Measurements from ENCODE around the gene MUS81. TPM values are rescaled to one million over a fixed set of nuclear protein-coding genes. Genes with fewer than 3 reads are reported as not detected.

MUS81 gene
- total and polyA plus RNA-seq, 7 donors: 28.0 to 55.3 (median 32.8) TPM

DNA sequence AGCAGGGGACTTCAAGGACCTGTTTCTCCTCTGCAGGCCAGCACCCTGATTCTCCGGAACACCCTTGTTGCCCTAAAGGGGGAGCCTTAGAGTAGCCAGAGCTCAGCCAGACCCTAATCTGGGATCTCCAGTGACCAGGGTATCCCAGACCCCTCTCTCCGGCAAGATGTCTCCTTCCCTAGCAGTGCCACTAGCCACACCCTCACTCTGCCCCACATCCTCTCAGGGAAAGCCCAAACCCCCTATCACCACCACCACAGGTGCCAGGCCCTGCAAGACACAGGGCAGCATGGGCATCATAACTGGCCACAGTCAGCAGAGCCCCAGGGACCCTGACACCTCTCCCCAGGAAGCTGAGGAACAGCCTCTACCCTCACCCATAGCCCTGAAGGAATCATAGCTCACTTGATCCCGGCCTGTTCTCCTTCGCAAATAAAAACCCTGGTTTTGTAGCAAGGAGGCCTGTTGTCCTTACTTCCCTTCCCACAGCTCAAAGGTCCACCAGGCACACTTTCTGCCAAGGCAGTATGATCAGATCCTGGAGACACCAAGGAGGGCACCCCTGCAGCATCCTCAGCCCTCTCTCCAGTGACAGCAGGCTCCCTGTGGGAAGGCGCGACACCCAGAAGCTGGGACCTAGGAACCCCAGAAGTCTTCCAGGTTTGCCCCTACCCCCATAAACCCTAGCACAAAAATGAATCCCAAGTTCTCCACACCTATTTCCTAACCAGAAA is 6.8 kb upstream of the MUS81 start:
- Histone ChIP-seq H3K27me3 (ENCODE audit: insufficient read depth in 3 of 3, low read length in 2 of 3) (no peaks in the 10 kb centered on the region), H3K4me1 (peaks cover 7% of the 10 kb centered on the region), H3K4me3 (no peak overlapping the region), H3K9me3 (peaks cover 4% of the 10 kb centered on the region), H3K27ac (no peak overlapping the region), H3K36me3 (ENCODE audit: insufficient read depth in 1 of 2, low read depth in 1 of 2) (peaks cover 7 to 56% of the 10 kb centered on the region in 2 donors)
- intact Hi-C loops (cut with DNase I): no loop called here
- 85 to 90% (median 88%) methylated on average over 6 of the region's 6 CpGs for WGBS, 3 donors
- ATAC-seq (no peak), DNase-seq (no peak)
- TF ChIP-seq, protein P1, sequence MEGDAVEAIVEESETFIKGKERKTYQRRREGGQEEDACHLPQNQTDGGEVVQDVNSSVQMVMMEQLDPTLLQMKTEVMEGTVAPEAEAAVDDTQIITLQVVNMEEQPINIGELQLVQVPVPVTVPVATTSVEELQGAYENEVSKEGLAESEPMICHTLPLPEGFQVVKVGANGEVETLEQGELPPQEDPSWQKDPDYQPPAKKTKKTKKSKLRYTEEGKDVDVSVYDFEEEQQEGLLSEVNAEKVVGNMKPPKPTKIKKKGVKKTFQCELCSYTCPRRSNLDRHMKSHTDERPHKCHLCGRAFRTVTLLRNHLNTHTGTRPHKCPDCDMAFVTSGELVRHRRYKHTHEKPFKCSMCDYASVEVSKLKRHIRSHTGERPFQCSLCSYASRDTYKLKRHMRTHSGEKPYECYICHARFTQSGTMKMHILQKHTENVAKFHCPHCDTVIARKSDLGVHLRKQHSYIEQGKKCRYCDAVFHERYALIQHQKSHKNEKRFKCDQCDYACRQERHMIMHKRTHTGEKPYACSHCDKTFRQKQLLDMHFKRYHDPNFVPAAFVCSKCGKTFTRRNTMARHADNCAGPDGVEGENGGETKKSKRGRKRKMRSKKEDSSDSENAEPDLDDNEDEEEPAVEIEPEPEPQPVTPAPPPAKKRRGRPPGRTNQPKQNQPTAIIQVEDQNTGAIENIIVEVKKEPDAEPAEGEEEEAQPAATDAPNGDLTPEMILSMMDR (IDR thresholded peaks at IDR 0.05): no peak

DNA sequence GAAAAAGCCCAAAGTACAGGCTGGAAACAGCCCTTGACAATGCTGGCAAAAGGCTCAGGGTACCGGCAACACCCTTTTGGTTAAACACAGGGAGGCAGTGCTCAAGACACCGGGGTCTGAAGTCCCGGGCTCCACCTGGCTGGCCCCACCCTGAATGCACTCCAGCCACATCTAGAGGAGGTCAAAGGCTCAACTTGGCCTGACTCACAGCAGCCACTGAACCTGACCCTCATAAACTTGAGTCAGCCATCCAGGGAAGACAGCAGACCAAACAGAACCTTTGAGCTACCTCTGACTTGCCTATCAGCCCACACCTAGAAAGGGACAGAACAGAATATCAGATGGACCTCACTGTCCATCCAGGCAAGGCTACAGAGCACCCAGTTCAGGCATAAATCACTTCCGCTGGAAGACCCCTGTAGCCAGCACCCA is 6.1 kb upstream of the MUS81 start:
- Histone ChIP-seq H3K9me3 (peaks cover 4% of the 10 kb centered on the region), H3K4me1 (peaks cover 7% of the 10 kb centered on the region), H3K4me3 (no peak overlapping the region), H3K36me3 (ENCODE audit: insufficient read depth in 1 of 2, low read depth in 1 of 2) (peaks cover 7 to 56% of the 10 kb centered on the region in 2 donors), H3K27ac (no peak overlapping the region), H3K27me3 (ENCODE audit: insufficient read depth in 3 of 3, low read length in 2 of 3) (no peaks in the 10 kb centered on the region)
- DNase-seq: no peak
- WGBS, 3 donors: 82 to 89% (median 88%) methylated on average over 4 of the region's 4 CpGs
- intact Hi-C loops (cut with DNase I): no loop called here
- TF ChIP-seq, protein P1 (IDR thresholded peaks at IDR 0.05): no peak
- no peak for ATAC-seq

DNA sequence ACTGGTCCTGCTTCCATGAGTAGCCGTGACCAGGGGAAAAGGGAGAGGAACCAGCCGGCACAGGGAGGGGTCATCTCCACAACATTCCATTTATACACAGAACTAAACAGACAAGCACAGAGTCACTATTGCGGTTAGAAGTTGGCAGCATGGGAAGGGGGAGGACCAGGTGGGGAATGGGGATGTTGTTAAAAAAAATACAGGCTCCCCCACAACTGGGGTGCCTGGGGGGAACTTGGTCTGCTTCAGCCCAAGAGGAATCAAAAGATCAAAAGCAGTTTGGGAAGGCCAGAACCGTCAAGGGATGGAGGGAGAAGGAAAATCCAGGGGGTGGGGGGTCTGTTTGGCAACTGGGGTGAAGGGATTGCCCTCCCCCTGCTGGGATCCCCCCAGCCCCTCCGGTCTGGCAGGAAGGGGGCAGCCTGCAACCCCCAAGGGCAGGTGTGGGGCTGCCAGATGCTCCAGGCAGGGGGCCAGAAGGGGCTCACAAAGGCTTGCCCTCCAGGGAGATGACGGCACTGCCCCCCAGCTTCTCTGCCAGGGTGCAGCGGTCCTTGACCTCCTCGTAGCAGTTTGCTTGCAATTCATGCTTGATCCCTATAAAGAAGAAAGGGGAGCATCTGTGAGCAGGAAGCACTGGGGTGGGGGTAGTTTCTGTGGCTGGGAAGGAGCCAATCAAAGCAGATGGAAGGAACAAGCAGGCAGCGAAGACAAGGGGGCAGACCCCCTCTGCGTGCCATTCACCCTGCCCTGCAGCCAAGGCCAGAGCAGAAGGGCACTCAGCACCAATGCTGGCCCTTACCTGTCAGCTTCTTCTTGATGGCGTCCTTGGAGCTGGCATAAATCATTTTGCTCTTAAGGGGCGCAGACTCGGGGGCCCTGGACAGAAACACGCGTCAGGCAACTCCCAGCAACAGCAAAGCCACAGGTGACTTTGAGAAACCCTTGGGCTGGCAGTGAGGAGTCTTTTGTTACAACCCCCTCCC is 5.1 kb upstream of the MUS81 start:
- no peak overlapping the region for H3K27ac ChIP-seq
- peaks cover 4% of the 10 kb centered on the region for H3K9me3 ChIP-seq
- intact Hi-C loops (cut with DNase I): no loop called here
- H3K4me1 ChIP-seq: peaks cover 7% of the 10 kb centered on the region
- WGBS, 3 donors: 78 to 87% (median 80%) methylated on average over 15 of the region's 15 CpGs
- no peak overlapping the region for H3K4me3 ChIP-seq
- TF ChIP-seq, protein P1 (IDR thresholded peaks at IDR 0.05): no peak
- ATAC-seq (no peak), DNase-seq (no peak)
- H3K27me3 ChIP-seq (ENCODE audit: insufficient read depth in 3 of 3, low read length in 2 of 3): no peaks in the 10 kb centered on the region
- H3K36me3 ChIP-seq (ENCODE audit: insufficient read depth in 1 of 2, low read depth in 1 of 2): peaks cover 7 to 56% of the 10 kb centered on the region in 2 donors

DNA sequence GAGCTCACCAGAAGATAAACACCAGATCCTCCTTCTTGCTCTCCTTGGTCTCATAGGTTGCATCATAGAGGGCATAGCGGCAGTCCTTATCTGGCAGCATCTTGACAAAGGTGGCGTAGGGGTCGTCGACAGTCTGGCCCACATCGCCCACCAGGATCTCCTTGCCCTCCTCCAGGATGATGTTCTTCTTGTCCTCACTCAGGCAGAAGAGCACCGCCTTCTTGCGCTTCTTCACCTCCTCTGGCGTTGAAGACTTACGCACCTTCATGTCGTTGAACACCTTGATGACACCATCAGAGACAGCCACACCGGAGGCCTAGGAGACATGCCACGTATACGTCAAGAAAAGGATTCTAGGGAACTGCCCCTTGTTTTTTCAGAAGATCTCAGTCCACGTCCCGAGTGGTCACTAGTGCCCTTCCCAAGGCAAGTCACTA is 4.3 kb upstream of the MUS81 start:
- no peak for ATAC-seq
- whole genome bisulfite sequencing, 3 donors: 87 to 90% (median 88%) methylated on average over 15 of the region's 15 CpGs
- Histone ChIP-seq H3K27ac (peak overlapping the region; percentile 99), H3K9me3 (peaks cover 4% of the 10 kb centered on the region), H3K27me3 (ENCODE audit: insufficient read depth in 3 of 3, low read length in 2 of 3) (no peaks in the 10 kb centered on the region), H3K36me3 (ENCODE audit: insufficient read depth in 1 of 2, low read depth in 1 of 2) (peaks cover 7 to 53% of the 10 kb centered on the region in 2 donors), H3K4me1 (peaks cover 7% of the 10 kb centered on the region), H3K4me3 (peak overlapping the region; percentile 100)
- DNase-seq: no peak
- intact Hi-C loops (cut with DNase I): no loop called here
- TF ChIP-seq, protein P1 (IDR thresholded peaks at IDR 0.05): no peak
